Measurements from ENCODE around the gene PFN1.
A peak's percentile ranks its signal among the peaks of the same experiment; 100 is the strongest.

The PFN1 gene

GRCh38 chr17:4972752-4973151, 24.4 kb upstream of the PFN1 start:
- H3K4me3 ChIP-seq: no peak overlapping the region
- H3K9me3 ChIP-seq: no peaks in the 10 kb centered on the region
- H3K4me1 ChIP-seq: peaks cover 9% of the 10 kb centered on the region
- in situ Hi-C loops (cut with MboI; ENCODE audit: low sequenced_read_pairs): no loop called here
- DNase-seq (ENCODE audit: low spot score in 2 of 2): no peak
- H3K36me3 ChIP-seq (replicated peaks): peaks cover 58% of the 10 kb centered on the region
- no peaks in the 10 kb centered on the region for H3K27me3 ChIP-seq (ENCODE audit: low read depth)

- no peak for DNase-seq (ENCODE audit: low spot score in 2 of 2)
- Histone ChIP-seq H3K4me1 (peaks cover 9% of the 10 kb centered on the region), H3K27me3 (ENCODE audit: low read depth) (no peaks in the 10 kb centered on the region), H3K9me3 (no peaks in the 10 kb centered on the region), H3K4me3 (no peak overlapping the region), H3K36me3 (replicated peaks) (peaks cover 54% of the 10 kb centered on the region)
- in situ Hi-C loops (cut with MboI; ENCODE audit: low sequenced_read_pairs): no loop called here
Measured at GRCh38 chr17:4972322-4972721, 24.0 kb upstream of the PFN1 start.

GRCh38 chr17:4971826-4972225, 23.5 kb upstream of the PFN1 start:
- Histone ChIP-seq H3K9me3 (no peaks in the 10 kb centered on the region), H3K27me3 (ENCODE audit: low read depth) (no peaks in the 10 kb centered on the region), H3K4me3 (no peak overlapping the region), H3K4me1 (peaks cover 9% of the 10 kb centered on the region), H3K36me3 (replicated peaks) (peaks cover 49% of the 10 kb centered on the region)
- in situ Hi-C loops (cut with MboI; ENCODE audit: low sequenced_read_pairs): no loop called here
- no peak for DNase-seq (ENCODE audit: low spot score in 2 of 2)

GRCh38 chr17:4970273-4970672, 21.9 kb upstream of the PFN1 start:
- 0 out of 2 replicates have a peak, but pooled peaks cover 6% of the 10 kb centered on the region for H3K9me3 ChIP-seq
- peaks cover 17% of the 10 kb centered on the region for H3K4me1 ChIP-seq
- DNase-seq (ENCODE audit: low spot score in 2 of 2): no peak
- H3K4me3 ChIP-seq: no peak overlapping the region
- in situ Hi-C loops (cut with MboI; ENCODE audit: low sequenced_read_pairs): no loop called here
- peaks cover 55% of the 10 kb centered on the region for H3K36me3 ChIP-seq (replicated peaks)
- H3K27me3 ChIP-seq (ENCODE audit: low read depth): no peaks in the 10 kb centered on the region

GRCh38 chr17:4969551-4970173, 21.3 kb upstream of the PFN1 start:
- H3K4me1 ChIP-seq: peaks cover 17% of the 10 kb centered on the region
- in situ Hi-C loops (cut with MboI; ENCODE audit: low sequenced_read_pairs): no loop called here
- no peak overlapping the region for H3K4me3 ChIP-seq
- H3K36me3 ChIP-seq (replicated peaks): peaks cover 57% of the 10 kb centered on the region
- H3K27me3 ChIP-seq (ENCODE audit: low read depth): no peaks in the 10 kb centered on the region
- H3K9me3 ChIP-seq: 0 out of 2 replicates have a peak, but pooled peaks cover 6% of the 10 kb centered on the region
- no peak for DNase-seq (ENCODE audit: low spot score in 2 of 2)

- H3K4me1 ChIP-seq: peaks cover 17% of the 10 kb centered on the region
- no peak for DNase-seq (ENCODE audit: low spot score in 2 of 2)
Measured at GRCh38 chr17:4969047-4969550, 20.8 kb upstream of the PFN1 start.

GRCh38 chr17:4968486-4969046, 20.2 kb upstream of the PFN1 start:
- Histone ChIP-seq H3K36me3 (replicated peaks) (peaks cover 48% of the 10 kb centered on the region), H3K4me3 (peak overlapping the region; percentile 86), H3K27me3 (ENCODE audit: low read depth) (no peaks in the 10 kb centered on the region), H3K9me3 (0 out of 2 replicates have a peak, but pooled peaks cover 6% of the 10 kb centered on the region), H3K4me1 (peaks cover 17% of the 10 kb centered on the region)
- in situ Hi-C loops (cut with MboI; ENCODE audit: low sequenced_read_pairs): no loop called here
- DNase-seq (ENCODE audit: low spot score in 2 of 2): no peak

More at GRCh38 chr17:4969047-4969550, 20.8 kb upstream of the PFN1 start:
- in situ Hi-C loops (cut with MboI; ENCODE audit: low sequenced_read_pairs): no loop called here
- H3K9me3 ChIP-seq: 0 out of 2 replicates have a peak, but pooled peaks cover 6% of the 10 kb centered on the region
- H3K27me3 ChIP-seq (ENCODE audit: low read depth): no peaks in the 10 kb centered on the region
- peaks cover 54% of the 10 kb centered on the region for H3K36me3 ChIP-seq (replicated peaks)
- no peak overlapping the region for H3K4me3 ChIP-seq

- Histone ChIP-seq H3K36me3 (replicated peaks) (peaks cover 41% of the 10 kb centered on the region), H3K4me3 (peak within 1 kb of the TSS; percentile 86), H3K9me3 (0 out of 2 replicates have a peak, but pooled peaks cover 6% of the 10 kb centered on the region), H3K4me1 (peaks cover 17% of the 10 kb centered on the region), H3K27me3 (ENCODE audit: low read depth) (no peaks in the 10 kb centered on the region)
- in situ Hi-C loops (cut with MboI; ENCODE audit: low sequenced_read_pairs): no loop called here
- DNase-seq (ENCODE audit: low spot score in 2 of 2): peak; percentile 87 to 94
Measured at GRCh38 chr17:4967539-4968485, 19.5 kb upstream of the PFN1 start, which contains the start of gene SPAG7. SPAG7 (minus strand) TSS chr17:4967817; CDS start chr17:4967804, 13 bp downstream.

GRCh38 chr17:4966844-4967538, 18.7 kb upstream of the PFN1 start:
- Histone ChIP-seq H3K27me3 (ENCODE audit: low read depth) (no peaks in the 10 kb centered on the region), H3K36me3 (replicated peaks) (peaks cover 33% of the 10 kb centered on the region), H3K4me1 (peaks cover 17% of the 10 kb centered on the region), H3K9me3 (0 out of 2 replicates have a peak, but pooled peaks cover 6% of the 10 kb centered on the region), H3K4me3 (peak overlapping the region; percentile 86)
- in situ Hi-C loops (cut with MboI; ENCODE audit: low sequenced_read_pairs): no loop called here
- DNase-seq (ENCODE audit: low spot score in 2 of 2): peak; percentile 99

- in situ Hi-C loops (cut with MboI; ENCODE audit: low sequenced_read_pairs): no loop called here
- H3K4me1 ChIP-seq: peaks cover 17% of the 10 kb centered on the region
- peaks cover 30% of the 10 kb centered on the region for H3K36me3 ChIP-seq (replicated peaks)
- no peak for DNase-seq (ENCODE audit: low spot score in 2 of 2)
- no peak overlapping the region for H3K4me3 ChIP-seq
- H3K9me3 ChIP-seq: 0 out of 2 replicates have a peak, but pooled peaks cover 6% of the 10 kb centered on the region
- no peaks in the 10 kb centered on the region for H3K27me3 ChIP-seq (ENCODE audit: low read depth)
Measured at GRCh38 chr17:4965311-4965986, 17.1 kb upstream of the PFN1 start.

GRCh38 chr17:4960279-4960922, 12.1 kb upstream of the PFN1 start:
- Histone ChIP-seq H3K4me1 (no peaks in the 10 kb centered on the region), H3K4me3 (no peak overlapping the region), H3K27me3 (ENCODE audit: low read depth) (no peaks in the 10 kb centered on the region), H3K9me3 (no peaks in the 10 kb centered on the region), H3K36me3 (replicated peaks) (peaks cover 9% of the 10 kb centered on the region)
- no peak for DNase-seq (ENCODE audit: low spot score in 2 of 2)
- in situ Hi-C loops (cut with MboI; ENCODE audit: low sequenced_read_pairs): no loop called here

- in situ Hi-C loops (cut with MboI; ENCODE audit: low sequenced_read_pairs): no loop called here
Measured at GRCh38 chr17:4959261-4959965, 11.1 kb upstream of the PFN1 start.

More at GRCh38 chr17:4959261-4959965, 11.1 kb upstream of the PFN1 start:
- Histone ChIP-seq H3K9me3 (no peaks in the 10 kb centered on the region), H3K4me3 (no peak overlapping the region), H3K36me3 (replicated peaks) (peaks cover 6% of the 10 kb centered on the region), H3K4me1 (no peaks in the 10 kb centered on the region), H3K27me3 (ENCODE audit: low read depth) (no peaks in the 10 kb centered on the region)
- no peak for DNase-seq (ENCODE audit: low spot score in 2 of 2)
